Ammon's horn (tissue), 1 donor: ENCODE measurements around the gene WDR72.

ENCODE experiments used
- DNase-seq: peaks from one replicate; pipeline ENCODE4 v3.0.0-alpha.2; 2016; ENCODE audit warnings: low spot score

Gene WDR72

GRCh38 chr15:53534105-53534839 is 225.2 kb downstream of the WDR72 start:
- DNase-seq, result no peak

GRCh38 chr15:53530761-53531160 is 228.7 kb downstream of the WDR72 start:
- DNase-seq, result no peak

GRCh38 chr15:53527996-53528395 is 231.5 kb downstream of the WDR72 start:
- DNase-seq, result no peak

- no peak for DNase-seq
Measured at GRCh38 chr15:53525894-53526293, 233.6 kb downstream of the WDR72 start.

GRCh38 chr15:53522991-53523390 is 236.5 kb downstream of the WDR72 start:
- no peak for DNase-seq

- peak; percentile 51 for DNase-seq
Measured at GRCh38 chr15:53520996-53521395, 238.5 kb downstream of the WDR72 start.

GRCh38 chr15:53513431-53513830 is 246.0 kb downstream of the WDR72 start:
- no peak for DNase-seq

GRCh38 chr15:53512029-53512428 is 247.4 kb downstream of the WDR72 start:
- no peak for DNase-seq

- DNase-seq, result no peak
Measured at GRCh38 chr15:53511175-53511574, 248.3 kb downstream of the WDR72 start.

GRCh38 chr15:53506370-53506769 is 253.1 kb downstream of the WDR72 start:
- DNase-seq, result no peak

GRCh38 chr15:53498996-53499395 is 260.5 kb downstream of the WDR72 start:
- no peak for DNase-seq

- no peak for DNase-seq
Measured at GRCh38 chr15:53490341-53490740, 269.1 kb downstream of the WDR72 start.

- no peak for DNase-seq
Measured at GRCh38 chr15:53482055-53482454, 277.4 kb downstream of the WDR72 start.

- no peak for DNase-seq
Measured at GRCh38 chr15:53477981-53478766, 281.3 kb downstream of the WDR72 start.

GRCh38 chr15:53473886-53474285 is 285.6 kb downstream of the WDR72 start:
- DNase-seq, result no peak

GRCh38 chr15:53473435-53473834 is 286.0 kb downstream of the WDR72 start:
- no peak for DNase-seq

GRCh38 chr15:53472883-53473282 is 286.6 kb downstream of the WDR72 start:
- DNase-seq, result no peak

- no peak for DNase-seq
Measured at GRCh38 chr15:53472210-53472609, 287.3 kb downstream of the WDR72 start.

GRCh38 chr15:53470743-53471142 is 288.7 kb downstream of the WDR72 start:
- no peak for DNase-seq

- no peak for DNase-seq
Measured at GRCh38 chr15:53469422-53469821, 290.0 kb downstream of the WDR72 start.
